Amniotic stem cell (primary cell): ENCODE measurements around the gene AKAP8.

Source experiments
- DNase-seq: peaks from one replicate; lab custom pipeline; 2025; lab: John Stamatoyannopoulos, UW

The AKAP8 gene

GRCh38 chr19:15331419-15332310, 47.9 kb downstream of the AKAP8 start:
- no peak for DNase-seq

- peak; percentile 77 for DNase-seq
Observed at GRCh38 chr19:15330801-15331418, 48.7 kb downstream of the AKAP8 start.

GRCh38 chr19:15328312-15328711, 51.3 kb downstream of the AKAP8 start:
- DNase-seq: no peak

- DNase-seq: no peak
Observed at GRCh38 chr19:15324791-15325519, 54.6 kb downstream of the AKAP8 start.

GRCh38 chr19:15323496-15324235, 55.9 kb downstream of the AKAP8 start:
- no peak for DNase-seq

- DNase-seq: no peak
Observed at GRCh38 chr19:15321739-15322138, 57.8 kb downstream of the AKAP8 start.

- peak; percentile 50 for DNase-seq
Observed at GRCh38 chr19:15320116-15320515, 59.5 kb downstream of the AKAP8 start.

GRCh38 chr19:15318241-15318691, 61.3 kb downstream of the AKAP8 start:
- DNase-seq: no peak

GRCh38 chr19:15317392-15318071, 62.1 kb downstream of the AKAP8 start:
- no peak for DNase-seq

- no peak for DNase-seq
Observed at GRCh38 chr19:15316498-15316897, 63.1 kb downstream of the AKAP8 start.

GRCh38 chr19:15315101-15315500, 64.5 kb downstream of the AKAP8 start:
- DNase-seq: no peak

GRCh38 chr19:15313649-15314279, 65.8 kb downstream of the AKAP8 start:
- no peak for DNase-seq

GRCh38 chr19:15307169-15307568, 72.4 kb downstream of the AKAP8 start:
- DNase-seq: no peak

- no peak for DNase-seq
Observed at GRCh38 chr19:15305582-15306334, 73.8 kb downstream of the AKAP8 start.

- DNase-seq: no peak
Observed at GRCh38 chr19:15304140-15304705, 75.4 kb downstream of the AKAP8 start.
